Osteoblast (primary cell): ENCODE results near the gene RPS21. TPM values are rescaled to one million over a fixed set of nuclear protein-coding genes. Genes with fewer than 3 reads are reported as not detected.

ENCODE experiments used
- DNase-seq: peaks from one replicate; pipeline ENCODE4 v3.0.0; 2011; ENCODE audit warnings: low spot score, mixed read lengths; ENCODE audit not compliant: insufficient read length; ENCODE audit errors: missing footprints
- H2AFZ ChIP-seq: 2 replicates; pipeline ENCODE4 v1.6.0; 2011; ENCODE audit warnings: mild to moderate bottlenecking, low read length
- H3K27ac ChIP-seq: 2 replicates; pipeline ENCODE4 v1.5.1; 2011; ENCODE audit warnings: mild to moderate bottlenecking, low read depth, low read length, moderate library complexity
- H3K27me3 ChIP-seq: 2 replicates; pipeline ENCODE4 v1.6.0; 2012; ENCODE audit warnings: mild to moderate bottlenecking, control low read depth, inconsistent platforms, low read length, moderate library complexity; ENCODE audit not compliant: insufficient read depth
- H3K36me3 ChIP-seq: 2 replicates; pipeline ENCODE4 v1.5.1; 2011; ENCODE audit warnings: mild to moderate bottlenecking, low read length, control low read depth, moderate library complexity; ENCODE audit not compliant: insufficient read depth
- H3K4me1 ChIP-seq: 2 replicates; pipeline ENCODE4 v1.5.1; 2011; ENCODE audit warnings: mild to moderate bottlenecking, low read length, control low read depth, moderate library complexity; ENCODE audit not compliant: insufficient read depth
- H3K4me2 ChIP-seq: 2 replicates; pipeline ENCODE4 v1.6.0; 2011; ENCODE audit warnings: mild to moderate bottlenecking, low read length; ENCODE audit not compliant: insufficient read depth
- H3K4me3 ChIP-seq: fragments of 200-600 bp; sonication (generic); 3 replicates; pipeline ENCODE4 v1.5.1; 2012; ENCODE audit warnings: mild to moderate bottlenecking, low read length, inconsistent platforms; ENCODE audit not compliant: insufficient read depth
- H3K79me2 ChIP-seq: 2 replicates; pipeline ENCODE4 v1.6.0; 2012; ENCODE audit warnings: mild to moderate bottlenecking, low read length, control low read depth, inconsistent platforms; ENCODE audit not compliant: insufficient read depth
- H3K9me3 ChIP-seq: 2 replicates; pipeline ENCODE4 v1.5.1; 2011; ENCODE audit warnings: low read depth, low read length, control low read depth
- H4K20me1 ChIP-seq: 2 replicates; pipeline ENCODE4 v1.6.0; 2012; ENCODE audit warnings: mild to moderate bottlenecking, low read length, control low read depth; ENCODE audit not compliant: insufficient read depth
- total RNA-seq: library from RNA; depleted of rRNA; stranded (reverse); fragments of >200 nt; gene quantifications from 2 replicates; pipeline ENCODE4 v1.2.3, GENCODE V29; 2012
- TF ChIP-seq, protein P1 (sequence below): IDR thresholded peaks from 2 replicates; pipeline ENCODE4 v1.5.1; 2011; ENCODE audit warnings: mild to moderate bottlenecking, low read depth, low read length, moderate library complexity; ENCODE audit errors: extremely low read depth

The RPS21 gene
- total RNA-seq, 1 donor: 460 TPM

DNA sequence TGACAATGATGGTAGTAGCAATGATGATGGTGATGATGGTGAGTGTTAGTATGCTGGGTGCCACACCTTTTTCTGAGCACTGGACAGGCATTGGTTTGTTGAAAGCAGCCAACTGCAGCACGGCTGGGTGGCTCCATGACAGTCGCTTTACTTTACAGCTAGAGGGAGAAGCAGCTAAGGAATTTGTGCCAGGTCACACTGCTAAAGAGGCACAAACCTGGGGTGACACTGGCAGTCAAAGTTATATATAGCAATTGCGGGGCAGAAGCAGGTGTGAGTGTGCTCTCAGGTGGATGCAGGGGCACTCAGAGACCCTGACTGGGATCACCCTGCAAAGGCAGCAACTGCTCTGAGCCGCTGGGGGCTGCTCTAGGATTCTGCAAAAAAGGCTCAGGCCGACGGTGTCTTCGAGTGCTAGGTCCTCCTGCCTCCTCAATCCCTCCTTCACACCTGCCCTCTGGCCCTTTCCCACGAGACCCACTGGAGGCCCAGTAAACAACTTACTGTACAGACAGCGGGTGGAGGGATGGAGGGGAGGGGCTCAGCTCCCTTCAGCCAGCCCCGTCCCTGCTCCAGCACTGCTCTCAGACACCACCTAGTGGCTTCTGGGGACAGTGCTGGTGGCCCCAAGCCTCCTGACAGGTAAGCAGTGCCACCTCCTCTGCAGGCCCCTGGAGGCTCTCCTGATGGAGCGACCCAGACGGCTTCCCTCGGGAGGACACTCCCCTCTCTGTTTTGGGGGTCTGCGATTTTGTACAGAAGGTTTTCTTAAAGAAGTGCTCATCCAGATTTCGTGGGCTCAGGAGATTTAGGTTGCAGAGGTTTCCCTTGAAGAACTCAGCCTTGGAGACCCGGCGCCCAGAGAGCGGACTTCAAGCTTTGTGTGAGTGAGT is 4.4 kb upstream of the RPS21 start:
- no peak overlapping the region for H3K4me2 ChIP-seq
- peak; percentile 99 for DNase-seq

DNA sequence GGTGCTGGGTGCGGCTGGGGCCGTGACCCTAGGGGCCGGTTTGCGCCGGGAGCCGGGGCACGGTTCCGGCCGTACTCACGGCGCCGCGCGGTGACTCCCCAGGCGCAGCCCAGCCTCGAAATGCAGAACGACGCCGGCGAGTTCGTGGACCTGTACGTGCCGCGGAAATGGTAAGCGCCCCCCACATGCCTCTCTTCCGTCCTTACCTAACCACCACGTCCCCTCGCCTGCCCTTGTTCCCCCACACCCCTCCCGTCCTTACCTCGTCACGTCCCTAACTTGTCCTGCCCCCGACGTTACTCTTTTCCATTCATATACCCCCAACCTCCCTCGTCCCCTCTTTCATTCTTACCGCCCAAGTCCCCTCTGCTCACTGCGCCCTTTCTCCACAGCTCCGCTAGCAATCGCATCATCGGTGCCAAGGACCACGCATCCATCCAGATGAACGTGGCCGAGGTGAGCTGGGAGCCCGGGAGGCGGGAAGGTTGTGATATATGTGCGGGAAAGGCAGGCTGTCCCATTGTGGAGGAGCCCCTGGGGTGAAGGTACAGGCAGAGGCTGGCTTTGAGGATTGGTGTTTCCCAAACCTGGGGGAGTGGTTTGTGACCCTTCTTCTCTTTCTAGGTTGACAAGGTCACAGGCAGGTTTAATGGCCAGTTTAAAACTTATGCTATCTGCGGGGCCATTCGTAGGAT is 463 bp downstream of the RPS21 start:
- Histone ChIP-seq H3K9me3 (no peaks in the 10 kb centered on the region), H3K36me3 (peaks cover 28% of the 10 kb centered on the region), H3K4me1 (peaks cover 19% of the 10 kb centered on the region), H3K79me2 (peaks cover 54% of the 10 kb centered on the region), H3K27me3 (no peaks in the 10 kb centered on the region), H3K4me3 (peak overlapping the region; percentile 96), H3K4me2 (peak overlapping the region; percentile 94), H4K20me1 (peaks cover 33% of the 10 kb centered on the region), H2AFZ (peak overlapping the region; percentile 47), H3K27ac (peak overlapping the region; percentile 67)
- TF ChIP-seq, protein P1, sequence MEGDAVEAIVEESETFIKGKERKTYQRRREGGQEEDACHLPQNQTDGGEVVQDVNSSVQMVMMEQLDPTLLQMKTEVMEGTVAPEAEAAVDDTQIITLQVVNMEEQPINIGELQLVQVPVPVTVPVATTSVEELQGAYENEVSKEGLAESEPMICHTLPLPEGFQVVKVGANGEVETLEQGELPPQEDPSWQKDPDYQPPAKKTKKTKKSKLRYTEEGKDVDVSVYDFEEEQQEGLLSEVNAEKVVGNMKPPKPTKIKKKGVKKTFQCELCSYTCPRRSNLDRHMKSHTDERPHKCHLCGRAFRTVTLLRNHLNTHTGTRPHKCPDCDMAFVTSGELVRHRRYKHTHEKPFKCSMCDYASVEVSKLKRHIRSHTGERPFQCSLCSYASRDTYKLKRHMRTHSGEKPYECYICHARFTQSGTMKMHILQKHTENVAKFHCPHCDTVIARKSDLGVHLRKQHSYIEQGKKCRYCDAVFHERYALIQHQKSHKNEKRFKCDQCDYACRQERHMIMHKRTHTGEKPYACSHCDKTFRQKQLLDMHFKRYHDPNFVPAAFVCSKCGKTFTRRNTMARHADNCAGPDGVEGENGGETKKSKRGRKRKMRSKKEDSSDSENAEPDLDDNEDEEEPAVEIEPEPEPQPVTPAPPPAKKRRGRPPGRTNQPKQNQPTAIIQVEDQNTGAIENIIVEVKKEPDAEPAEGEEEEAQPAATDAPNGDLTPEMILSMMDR: no peak
- DNase-seq: no peak

More for the DNA sequence above, 4.4 kb upstream of the RPS21 start:
- peaks cover 22% of the 10 kb centered on the region for H3K4me1 ChIP-seq
- H3K27ac ChIP-seq: peak overlapping the region; percentile 59
- H4K20me1 ChIP-seq: peaks cover 6% of the 10 kb centered on the region
- no peaks in the 10 kb centered on the region for H3K9me3 ChIP-seq
- no peak overlapping the region for H2AFZ ChIP-seq
- TF ChIP-seq, protein P1: peak; percentile 91
- H3K36me3 ChIP-seq: peaks cover 10% of the 10 kb centered on the region
- no peaks in the 10 kb centered on the region for H3K27me3 ChIP-seq
- H3K79me2 ChIP-seq: peaks cover 40% of the 10 kb centered on the region
- H3K4me3 ChIP-seq: no peak overlapping the region

- peaks cover 33% of the 10 kb centered on the region for H4K20me1 ChIP-seq
- H3K79me2 ChIP-seq: peaks cover 52% of the 10 kb centered on the region
- peak overlapping the region; percentile 67 for H3K27ac ChIP-seq
Observed at GRCh38 chr20:62387933-62388635, 1.2 kb downstream of the RPS21 start.

More at GRCh38 chr20:62387933-62388635, 1.2 kb downstream of the RPS21 start:
- Histone ChIP-seq H3K4me2 (peak overlapping the region; percentile 94), H3K4me1 (peaks cover 19% of the 10 kb centered on the region), H3K9me3 (no peaks in the 10 kb centered on the region), H2AFZ (no peak overlapping the region), H3K36me3 (peaks cover 28% of the 10 kb centered on the region), H3K27me3 (no peaks in the 10 kb centered on the region), H3K4me3 (peak overlapping the region; percentile 96)
- no peak for DNase-seq
- TF ChIP-seq, protein P1: no peak
